SK-N-SH (cell line): ENCODE measurements around the gene FCHSD2. TPM values are rescaled to one million over a fixed set of nuclear protein-coding genes. Genes with fewer than 3 reads are reported as not detected.

Experiments
- CTCF ChIA-PET: fragments of 300-600, 350-600 bp; formaldehyde crosslinking; extraction: SDS; loops from one replicate; lab custom pipeline; 2021; lab: Yijun Ruan, JAX
- POLR2A ChIA-PET: fragments of 350-600 bp; sonication (Branson Sonifier 250); formaldehyde crosslinking; extraction: SDS; loops from one replicate; lab custom pipeline; 2020; ENCODE audit warnings: antibody characterized with exemption, inconsistent platforms; lab: Yijun Ruan, JAX
- DNase-seq: peaks from one replicate; pipeline ENCODE4 v3.0.0; 2012
- H2AFZ ChIP-seq: fragments of 200-600 bp; sonication (generic); 2 replicates; pipeline ENCODE4 v1.8.1; 2016; ENCODE audit warnings: antibody characterized with exemption, mild to moderate bottlenecking, low read depth
- H3F3A ChIP-seq: fragments of 200-600 bp; sonication (generic); replicated peaks from 2 replicates; pipeline ENCODE3; 2016; ENCODE audit warnings: antibody characterized with exemption, mild to moderate bottlenecking; ENCODE audit not compliant: insufficient read depth
- H3K27ac ChIP-seq, 2 experiments: fragments of 200-500 bp in 1 of 2; fragments of 200-600 bp in 1 of 2; sonication (Bioruptor generic) in 1 of 2; sonication (generic), shearing (Covaris generic) in 1 of 2; 2 replicates each; pipeline versions ENCODE4 v1.5.1 to v1.6.1; 2014 to 2016; ENCODE audit warnings: low read depth in 2 of 2, inconsistent platforms in 1 of 2, low read length in 1 of 2, mild to moderate bottlenecking in 1 of 2, mixed read lengths in 1 of 2
- H3K27me3 ChIP-seq: fragments of 200-600 bp; sonication (generic), shearing (Covaris generic); 2 replicates; pipeline ENCODE4 v1.6.1; 2016; ENCODE audit warnings: mixed run types; ENCODE audit not compliant: insufficient read depth
- H3K36me3 ChIP-seq, 2 experiments: fragments of 200-500 bp in 1 of 2; fragments of 200-600 bp in 1 of 2; sonication (Bioruptor generic) in 1 of 2; sonication (generic) in 1 of 2; replicated peaks in 1 of 2; 2 replicates each; pipeline versions ENCODE3 to v1.5.1; 2014 to 2016; ENCODE audit warnings: low read length in 1 of 2, mild to moderate bottlenecking in 1 of 2; ENCODE audit not compliant: insufficient read depth in 2 of 2, control insufficient read depth in 1 of 2
- H3K4me1 ChIP-seq, 2 experiments: fragments of 200-500 bp in 1 of 2; fragments of 200-600 bp in 1 of 2; sonication (Bioruptor generic) in 1 of 2; sonication (generic), shearing (Covaris generic) in 1 of 2; 2 replicates each; pipeline versions ENCODE4 v1.5.1 to v1.6.1; 2014 to 2016; ENCODE audit warnings: low read depth in 1 of 2, low read length in 1 of 2, mixed run types in 1 of 2; ENCODE audit not compliant: insufficient read depth in 2 of 2, control insufficient read depth in 1 of 2
- H3K4me2 ChIP-seq: fragments of 200-600 bp; sonication (generic), shearing (Covaris generic); 2 replicates; pipeline ENCODE4 v1.6.1; 2017; ENCODE audit warnings: mixed run types
- H3K4me3 ChIP-seq, 2 experiments: fragments of 200-500 bp in 1 of 2; fragments of 200-600 bp in 1 of 2; sonication (Bioruptor generic) in 1 of 2; sonication (generic), shearing (Covaris generic) in 1 of 2; 2 replicates each; pipeline versions ENCODE4 v1.5.1 to v1.8.1; 2014 to 2016; ENCODE audit warnings: low read depth in 2 of 2, inconsistent platforms in 1 of 2, low read length in 1 of 2, mild to moderate bottlenecking in 1 of 2, mixed read lengths in 1 of 2, moderate library complexity in 1 of 2
- H3K79me2 ChIP-seq: fragments of 200-600 bp; sonication (generic); 2 replicates; pipeline ENCODE4 v1.8.1; 2017; ENCODE audit warnings: mild to moderate bottlenecking; ENCODE audit not compliant: insufficient read depth
- H3K9ac ChIP-seq: fragments of 200-600 bp; sonication (generic); 2 replicates; pipeline ENCODE4 v1.6.1; 2017; ENCODE audit warnings: mixed run types
- H3K9me2 ChIP-seq: fragments of 200-600 bp; sonication (generic); 2 replicates; pipeline ENCODE4 v1.6.1; 2017; ENCODE audit warnings: mixed run types
- H3K9me3 ChIP-seq: fragments of 200-600 bp; sonication (generic); 2 replicates; pipeline ENCODE4 v1.6.1; 2017; ENCODE audit warnings: mixed run types, mild to moderate bottlenecking, moderate library complexity
- H4K20me1 ChIP-seq: fragments of 200-600 bp; sonication (generic); 2 replicates; pipeline ENCODE4 v1.6.1; 2017; ENCODE audit warnings: mild to moderate bottlenecking, mixed run types; ENCODE audit not compliant: insufficient read depth
- CTCF ChIP-seq: fragments of 200-600 bp; sonication (generic); IDR thresholded peaks from 2 replicates; pipeline ENCODE4 v1.6.1; 2017; ENCODE audit warnings: antibody characterized with exemption, mild to moderate bottlenecking, moderate library complexity
- EZH2phosphoT487 ChIP-seq: fragments of 200-600 bp; sonication (generic); IDR thresholded peaks from 2 replicates; pipeline ENCODE4 v1.6.1; 2017; ENCODE audit warnings: low read depth, mixed run types, mild to moderate bottlenecking, antibody characterized with exemption, moderate library complexity, borderline replicate concordance
- GABPA ChIP-seq: IDR thresholded peaks from 2 replicates; pipeline ENCODE4 v1.4.0; 2012; ENCODE audit warnings: low read depth, mild to moderate bottlenecking
- GATA2 ChIP-seq: sonication (generic); formaldehyde crosslinking; IDR thresholded peaks from 2 replicates; pipeline ENCODE4 v1.5.0; 2020; ENCODE audit warnings: mild to moderate bottlenecking, missing genetic modification reagents
- MEF2A ChIP-seq: IDR thresholded peaks from 2 replicates; pipeline ENCODE4 v1.4.0; 2012; ENCODE audit warnings: low read depth, borderline replicate concordance
- MXI1 ChIP-seq: IDR thresholded peaks from 2 replicates; pipeline ENCODE4 v1.6.1; 2012; ENCODE audit warnings: mild to moderate bottlenecking, low read depth, low read length, improper control_type of control experiment
- NFIC ChIP-seq: IDR thresholded peaks from 2 replicates; pipeline ENCODE4 v1.4.0; 2012; ENCODE audit warnings: borderline replicate concordance
- NRF1 ChIP-seq: IDR thresholded peaks from 2 replicates; pipeline ENCODE4 v1.6.1; 2012; ENCODE audit warnings: low read depth, mild to moderate bottlenecking, low read length
- RFX5 ChIP-seq: IDR thresholded peaks from 2 replicates; pipeline ENCODE4 v1.6.1; 2012; ENCODE audit warnings: mild to moderate bottlenecking, improper control_type of control experiment, low read length
- SIN3A ChIP-seq: IDR thresholded peaks from 2 replicates; pipeline ENCODE4 v1.6.1; 2012; ENCODE audit warnings: low read depth, mild to moderate bottlenecking, low read length, moderate library complexity, borderline replicate concordance
- SMC3 ChIP-seq: IDR thresholded peaks from 2 replicates; pipeline ENCODE4 v1.6.1; 2012; ENCODE audit warnings: low read depth, low read length, improper control_type of control experiment
- WGBS: methylation state at CpG from one replicate; pipeline ENCODE4 v1.1.6; 2017; ENCODE audit warnings: low lambda C conversion rate; 5-methylcytosine and 5-hydroxymethylcytosine counted together
- polyA plus RNA-seq, 3 experiments: library from polyadenylated mRNA; depleted of rRNA; stranded (reverse); fragments of >200 nt; gene quantifications; 2 replicates each; pipeline ENCODE4 v1.2.3, GENCODE V29; 2012
- TF ChIP-seq, protein P1 (sequence below): IDR thresholded peaks from 2 replicates; pipeline ENCODE4 v1.4.0; 2012; ENCODE audit warnings: low read depth, borderline replicate concordance
- TF ChIP-seq, protein P2 (sequence below): IDR thresholded peaks from 2 replicates; pipeline ENCODE4 v1.4.0; 2012; ENCODE audit warnings: low read depth
- TF ChIP-seq, protein P3 (sequence below): IDR thresholded peaks from 2 replicates; pipeline ENCODE4 v1.4.0; 2012; ENCODE audit warnings: low read depth, borderline replicate concordance

Gene FCHSD2
- polyA plus RNA-seq, 1 of the 3 experiments (the other 2 are of a cell fraction): 10.4 TPM

GRCh38 chr11:72947229-72947628 lies 194.9 kb downstream of the FCHSD2 start:
- no peaks in the 10 kb centered on the region for H3K9me3 ChIP-seq
- H3K79me2 ChIP-seq: no peaks in the 10 kb centered on the region
- WGBS: 79% methylated on average over 1 of the region's 1 CpG
- CTCF ChIA-PET: interaction anchor here (1.4 kb wide), 1 partner anchor 23 kb away, joined by 3 read pairs; no protein-coding TSS in a partner anchor
- H3K4me1 ChIP-seq: peaks cover 0 to 14% of the 10 kb centered on the region in 2 experiments; a peak in 2 of 4 replicates
- H3K27ac ChIP-seq: no peak overlapping the region
- no peak for TF ChIP-seq SMC3
- TF ChIP-seq, protein P1, sequence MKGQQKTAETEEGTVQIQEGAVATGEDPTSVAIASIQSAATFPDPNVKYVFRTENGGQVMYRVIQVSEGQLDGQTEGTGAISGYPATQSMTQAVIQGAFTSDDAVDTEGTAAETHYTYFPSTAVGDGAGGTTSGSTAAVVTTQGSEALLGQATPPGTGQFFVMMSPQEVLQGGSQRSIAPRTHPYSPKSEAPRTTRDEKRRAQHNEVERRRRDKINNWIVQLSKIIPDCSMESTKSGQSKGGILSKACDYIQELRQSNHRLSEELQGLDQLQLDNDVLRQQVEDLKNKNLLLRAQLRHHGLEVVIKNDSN: no peak
- TF ChIP-seq SIN3A: no peak
- TF ChIP-seq CTCF: no peak
- TF ChIP-seq MEF2A: no peak
- TF ChIP-seq RFX5: no peak
- TF ChIP-seq EZH2phosphoT487: no peak
- no peak for TF ChIP-seq NRF1
- no peak for TF ChIP-seq NFIC
- TF ChIP-seq MXI1: no peak
- TF ChIP-seq, protein P2, sequence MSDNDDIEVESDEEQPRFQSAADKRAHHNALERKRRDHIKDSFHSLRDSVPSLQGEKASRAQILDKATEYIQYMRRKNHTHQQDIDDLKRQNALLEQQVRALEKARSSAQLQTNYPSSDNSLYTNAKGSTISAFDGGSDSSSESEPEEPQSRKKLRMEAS: no peak
- no peak for TF ChIP-seq GABPA
- TF ChIP-seq, protein P3, sequence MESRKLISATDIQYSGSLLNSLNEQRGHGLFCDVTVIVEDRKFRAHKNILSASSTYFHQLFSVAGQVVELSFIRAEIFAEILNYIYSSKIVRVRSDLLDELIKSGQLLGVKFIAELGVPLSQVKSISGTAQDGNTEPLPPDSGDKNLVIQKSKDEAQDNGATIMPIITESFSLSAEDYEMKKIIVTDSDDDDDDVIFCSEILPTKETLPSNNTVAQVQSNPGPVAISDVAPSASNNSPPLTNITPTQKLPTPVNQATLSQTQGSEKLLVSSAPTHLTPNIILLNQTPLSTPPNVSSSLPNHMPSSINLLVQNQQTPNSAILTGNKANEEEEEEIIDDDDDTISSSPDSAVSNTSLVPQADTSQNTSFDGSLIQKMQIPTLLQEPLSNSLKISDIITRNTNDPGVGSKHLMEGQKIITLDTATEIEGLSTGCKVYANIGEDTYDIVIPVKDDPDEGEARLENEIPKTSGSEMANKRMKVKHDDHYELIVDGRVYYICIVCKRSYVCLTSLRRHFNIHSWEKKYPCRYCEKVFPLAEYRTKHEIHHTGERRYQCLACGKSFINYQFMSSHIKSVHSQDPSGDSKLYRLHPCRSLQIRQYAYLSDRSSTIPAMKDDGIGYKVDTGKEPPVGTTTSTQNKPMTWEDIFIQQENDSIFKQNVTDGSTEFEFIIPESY: no peak
- TF ChIP-seq GATA2 (CRISPR knock-in tag): no peak
- TF ChIP-seq, all 33 proteins: peak for 0
- Histone ChIP-seq H3K9ac (no peak overlapping the region), H4K20me1 (no peaks in the 10 kb centered on the region), H3F3A (peaks cover 5% of the 10 kb centered on the region), H3K4me3 (no peak overlapping the region), H3K4me2 (no peak overlapping the region), H2AFZ (no peak overlapping the region), H3K9me2 (no peaks in the 10 kb centered on the region), H3K36me3 (peaks cover 0 to 8% of the 10 kb centered on the region in 2 experiments), H3K27me3 (no peaks in the 10 kb centered on the region)
- DNase-seq: no peak
- POLR2A ChIA-PET: no interaction called here
